Measurements from ENCODE around the gene ZFYVE16.
"Not testable (repeated sequence)": the region's sequence is repeated elsewhere in the genome, so short reads cannot be mapped to it uniquely, and the experiment has no call there.

Gene ZFYVE16

GRCh38 chr5:80409367-80409966, 1.6 kb downstream of the ZFYVE16 start:
- DNase-seq, result peak in 4 of 56 donors; percentile 1 to 11 (median 3)

DNA sequence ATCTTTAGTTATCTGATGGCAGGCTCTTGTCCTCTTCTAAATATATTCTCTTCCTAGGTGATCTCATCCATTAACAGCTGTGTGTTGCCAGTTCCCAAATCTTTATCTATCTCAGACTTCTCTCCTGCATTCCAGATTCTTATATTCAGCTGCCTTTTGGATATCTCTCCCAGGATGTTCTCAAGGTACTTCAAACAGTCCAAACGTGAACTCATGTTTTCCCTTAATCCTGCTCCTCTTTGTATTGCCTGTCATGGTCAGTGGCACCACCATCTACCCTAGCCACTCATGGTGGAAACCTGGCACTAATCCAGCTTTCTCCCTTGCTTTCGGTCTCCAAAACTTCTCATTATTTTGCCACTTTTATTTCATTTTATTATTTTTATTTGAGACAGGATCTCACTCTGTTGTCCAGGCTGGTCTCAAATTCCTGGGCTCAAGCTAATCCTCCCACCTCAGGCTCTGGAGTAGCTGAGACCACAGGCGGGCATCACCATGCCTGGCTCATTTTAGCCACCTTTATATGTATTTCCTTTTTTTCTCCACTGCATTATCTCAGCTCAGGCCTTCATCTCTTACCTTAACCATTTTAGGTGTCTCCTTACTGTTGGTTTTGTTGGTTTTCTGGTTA, 3.8 kb downstream of the ZFYVE16 start:
- no peak for DNase-seq

DNA sequence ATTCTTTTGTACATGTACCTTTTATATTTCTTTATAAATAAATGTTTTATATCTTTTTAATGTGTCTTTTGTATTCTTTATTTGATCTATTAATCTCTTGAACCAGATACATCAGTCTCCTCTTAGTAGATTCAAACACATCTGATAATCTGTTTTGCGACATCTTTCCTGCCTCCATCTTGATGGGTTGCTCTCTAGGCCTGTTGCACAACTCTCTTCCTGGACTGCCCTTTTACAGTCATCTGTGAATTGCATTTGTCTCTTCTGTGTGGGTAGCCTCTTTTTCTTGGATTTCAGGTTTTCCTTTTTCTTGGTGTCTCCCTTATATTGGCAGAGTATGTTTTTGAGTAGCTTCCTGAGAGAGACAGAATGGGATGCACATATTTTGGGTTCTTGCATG, 6.2 kb downstream of the ZFYVE16 start:
- no peak for DNase-seq

GRCh38 chr5:80417973-80418372, 10.1 kb downstream of the ZFYVE16 start:
- DNase-seq, result no peak

DNA sequence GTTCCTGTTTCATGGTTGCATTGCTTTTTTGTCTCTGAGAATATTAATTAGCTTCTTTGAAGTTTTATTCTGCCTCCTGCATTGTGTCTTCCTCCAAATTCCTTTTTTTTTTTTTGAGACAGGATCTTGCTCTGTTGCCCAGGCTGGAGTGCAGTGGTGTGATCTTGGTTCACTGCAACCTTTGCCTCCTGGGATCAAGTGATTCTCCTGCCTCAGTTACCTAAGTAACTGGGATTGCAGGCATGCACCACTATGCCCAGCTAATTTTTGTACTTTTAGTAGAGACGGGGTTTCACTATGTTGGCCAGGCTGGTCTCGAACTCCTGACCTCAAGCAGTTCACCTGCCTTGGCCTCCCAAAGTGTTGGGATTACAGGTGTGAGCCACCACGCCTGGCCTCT, 16.5 kb downstream of the ZFYVE16 start:
- not testable (repeated sequence) for DNase-seq

DNA sequence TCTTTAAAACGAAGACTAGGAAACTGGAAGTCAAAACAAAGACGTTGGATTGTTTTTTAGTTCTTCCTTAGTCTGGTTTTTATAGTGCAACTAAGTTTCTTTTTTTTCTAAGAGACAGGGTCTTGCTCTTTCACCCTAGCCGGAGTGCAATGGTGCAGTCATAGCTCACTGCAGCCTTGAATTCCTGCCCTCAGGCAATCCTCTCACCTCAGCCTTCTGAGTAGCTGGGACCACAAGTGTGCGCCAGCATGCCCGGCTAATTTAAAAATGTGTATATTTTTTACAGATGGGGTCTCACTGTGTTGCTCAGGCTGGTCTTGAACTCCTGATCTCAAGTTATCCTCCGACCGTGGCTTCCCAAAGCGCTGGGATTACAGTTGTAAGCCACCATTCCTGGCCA, 27.6 kb downstream of the ZFYVE16 start:
- no peak for DNase-seq

DNA sequence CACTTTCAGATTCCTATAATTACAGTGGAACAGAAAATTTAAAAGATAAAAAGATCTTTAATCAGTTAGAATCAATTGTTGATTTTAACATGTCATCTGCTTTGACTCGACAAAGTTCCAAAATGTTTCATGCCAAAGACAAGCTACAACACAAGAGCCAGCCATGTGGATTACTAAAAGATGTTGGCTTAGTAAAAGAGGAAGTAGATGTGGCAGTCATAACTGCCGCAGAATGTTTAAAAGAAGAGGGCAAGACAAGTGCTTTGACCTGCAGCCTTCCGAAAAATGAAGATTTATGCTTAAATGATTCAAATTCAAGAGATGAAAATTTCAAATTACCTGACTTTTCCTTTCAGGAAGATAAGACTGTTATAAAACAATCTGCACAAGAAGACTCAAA, 29.5 kb downstream of the ZFYVE16 start:
- DNase-seq, result no peak

GRCh38 chr5:80438739-80439138, 30.9 kb downstream of the ZFYVE16 start:
- DNase-seq, result no peak

DNA sequence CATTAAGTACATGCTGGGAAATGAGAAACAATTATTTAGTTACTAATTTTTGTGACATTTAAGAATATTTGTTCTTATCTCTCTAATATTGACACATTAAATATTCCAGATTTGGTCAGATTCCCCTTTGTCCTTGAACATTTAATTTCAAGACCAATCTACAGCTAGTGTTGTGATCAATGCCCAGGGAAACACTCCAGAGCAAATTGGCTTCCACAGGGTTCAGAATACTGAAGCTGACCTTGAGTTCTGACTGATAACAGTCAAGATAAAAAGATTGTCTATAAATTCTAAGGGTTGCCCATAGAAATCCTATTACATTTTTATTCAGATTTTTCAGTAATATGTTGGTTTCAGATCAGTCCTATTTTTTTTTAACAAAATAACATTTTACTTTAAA, 31.3 kb downstream of the ZFYVE16 start:
- no peak for DNase-seq

GRCh38 chr5:80442742-80443141, 34.9 kb downstream of the ZFYVE16 start:
- DNase-seq, result peak in 1 of 56 donors; percentile 2

- no peak for DNase-seq
These were observed 45.5 kb downstream of the ZFYVE16 start for GRCh38 chr5:80453366-80453765.

DNA sequence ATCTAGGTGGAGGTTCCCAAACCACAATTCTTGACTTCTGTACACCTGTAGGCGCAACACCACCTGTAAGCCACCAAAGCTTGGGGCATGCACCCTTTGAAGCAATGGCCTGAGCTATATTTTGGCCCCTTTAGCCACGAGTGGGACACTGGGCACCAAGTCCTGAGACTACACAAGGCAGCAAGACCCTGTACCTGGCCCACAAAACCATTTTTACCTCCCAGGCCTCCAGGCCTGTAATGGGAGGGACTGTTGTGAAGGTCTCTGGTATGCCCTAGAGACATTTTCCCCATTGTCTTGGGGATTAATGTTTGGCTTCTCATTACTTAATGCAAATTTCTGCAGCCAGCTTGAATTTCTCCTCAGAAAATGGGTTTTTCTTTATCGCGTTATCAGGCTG, 55.4 kb downstream of the ZFYVE16 start:
- DNase-seq, result no peak

DNA sequence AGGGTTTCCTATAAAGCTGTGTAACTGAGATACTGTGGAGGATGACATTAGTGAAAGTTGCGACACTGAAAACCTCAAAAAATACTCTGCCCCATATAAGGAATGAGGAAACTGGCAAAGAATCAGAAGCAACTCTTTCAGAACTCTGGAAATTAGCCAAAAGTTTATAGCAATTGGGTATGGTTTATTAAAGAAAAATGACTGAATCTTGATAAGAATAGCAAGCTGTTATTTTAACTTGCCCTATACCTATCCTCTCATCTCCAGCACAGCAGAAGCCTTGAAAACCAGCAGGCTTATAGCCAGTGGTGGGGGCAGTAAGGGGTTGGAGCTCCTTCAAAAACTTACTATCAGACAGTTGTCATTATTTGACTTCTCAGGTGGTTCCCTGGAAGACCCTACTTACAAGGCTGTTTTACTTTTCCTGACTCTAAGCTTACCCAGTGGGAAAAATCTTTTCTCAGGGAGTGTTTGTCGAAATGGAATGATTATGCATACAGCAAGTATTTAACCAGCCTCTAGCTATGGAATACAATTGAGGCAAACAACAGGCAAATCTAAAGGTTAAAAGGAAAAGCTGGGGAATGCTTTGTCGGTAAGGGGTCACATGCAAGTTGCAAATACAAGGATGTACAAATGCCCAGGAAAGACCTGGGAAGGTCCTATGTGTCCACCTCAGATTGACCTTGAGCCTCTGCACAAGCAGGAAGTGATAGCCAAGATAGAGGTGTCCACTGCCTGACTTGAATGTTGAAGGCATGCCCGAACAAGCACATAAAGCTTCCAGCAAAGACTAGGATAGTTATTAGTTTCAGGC, 59.0 kb downstream of the ZFYVE16 start:
- DNase-seq, result no peak

DNA sequence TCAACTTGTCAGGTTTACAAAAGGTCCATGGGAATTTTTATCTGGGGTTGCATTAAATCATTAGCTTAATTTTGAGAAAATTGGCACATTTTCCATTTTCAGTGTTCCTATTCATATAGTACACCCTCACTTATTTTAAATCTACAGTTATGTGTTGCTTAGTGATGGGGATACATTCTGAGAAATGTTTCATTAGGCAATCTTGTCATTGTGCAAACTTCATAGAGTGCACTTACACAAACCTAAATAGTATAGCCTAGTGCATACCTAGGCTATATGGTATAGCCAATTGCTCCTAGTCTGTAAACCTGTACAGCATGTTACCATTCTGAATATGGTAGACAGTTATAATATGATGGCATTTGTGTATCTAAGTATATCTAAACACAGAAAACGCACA, 60.3 kb downstream of the ZFYVE16 start:
- DNase-seq, result no peak

DNA sequence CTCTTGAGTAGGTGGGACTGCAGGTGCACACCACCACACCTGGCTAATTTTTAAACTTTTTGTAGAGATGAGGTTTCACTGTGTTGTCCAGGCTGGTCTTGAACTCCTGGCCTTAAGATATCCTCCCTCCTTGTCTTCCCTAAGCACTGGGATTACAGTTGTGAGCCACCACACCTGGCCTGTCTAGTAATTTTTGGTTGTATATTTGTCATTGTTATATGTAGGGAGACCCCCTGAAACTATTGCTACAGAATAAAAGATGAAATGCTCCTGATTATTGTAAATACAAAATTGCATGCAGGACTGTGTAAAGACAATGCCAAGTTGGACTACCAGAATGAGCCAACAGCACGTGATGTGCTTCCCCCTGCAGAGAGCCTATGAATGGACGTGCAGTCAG, 62.8 kb downstream of the ZFYVE16 start:
- not testable (repeated sequence) for DNase-seq

DNA sequence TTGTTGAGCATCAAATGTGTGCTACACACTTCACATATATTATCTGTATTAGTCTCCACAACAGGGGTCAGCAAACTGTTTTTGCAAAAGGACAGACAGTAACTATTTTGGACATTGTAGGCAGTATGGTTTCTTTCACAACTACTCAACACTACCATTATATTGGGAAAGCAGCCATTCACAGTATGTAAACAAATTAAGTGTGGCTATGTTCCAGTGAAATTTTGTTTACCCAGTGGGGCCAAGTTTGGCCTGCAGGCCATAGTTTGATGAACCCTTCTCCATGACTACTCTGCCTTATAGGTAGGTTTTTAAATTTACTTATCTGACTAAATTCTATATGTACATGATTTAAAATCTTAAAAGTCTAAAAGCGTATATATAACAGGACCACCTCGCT, 67.1 kb downstream of the ZFYVE16 start:
- no peak for DNase-seq

DNA sequence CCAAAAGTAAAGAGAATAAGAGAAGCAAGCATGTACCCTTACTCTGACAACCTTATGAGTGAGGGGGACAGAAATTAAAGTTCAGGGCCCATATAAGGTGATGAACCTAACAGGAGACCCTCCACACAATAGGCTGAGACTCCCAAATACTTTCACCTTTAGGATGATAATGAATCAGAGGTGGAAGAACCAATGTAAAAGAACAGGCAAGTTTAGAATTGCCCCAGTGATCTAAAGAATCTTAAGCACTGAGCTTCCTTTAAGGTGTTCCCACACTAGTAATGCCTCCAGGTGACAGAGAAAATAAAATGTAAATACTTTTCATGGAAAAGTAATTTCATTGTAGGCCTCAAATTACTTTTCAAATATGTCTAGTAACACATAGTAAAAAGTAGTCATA, 71.8 kb downstream of the ZFYVE16 start:
- no peak for DNase-seq

DNA sequence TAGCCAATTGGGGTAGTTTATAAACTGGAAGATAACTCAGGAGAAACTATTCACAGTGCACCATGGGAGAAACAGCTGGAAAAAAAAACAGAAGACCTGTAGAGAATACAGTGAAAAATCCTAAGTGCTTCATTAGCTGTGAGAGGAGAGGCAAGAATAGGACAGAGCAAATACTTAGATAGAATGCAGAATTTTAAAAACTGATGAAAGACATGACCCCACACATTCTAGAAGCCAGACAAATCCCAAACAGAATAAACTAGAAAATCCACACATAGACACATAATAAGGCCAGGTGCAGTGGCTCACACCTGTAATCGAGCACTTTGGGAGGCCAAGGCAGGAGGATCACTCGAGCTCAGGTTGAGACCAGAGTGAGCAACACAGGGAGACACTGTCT, 72.5 kb downstream of the ZFYVE16 start:
- no peak for DNase-seq

DNA sequence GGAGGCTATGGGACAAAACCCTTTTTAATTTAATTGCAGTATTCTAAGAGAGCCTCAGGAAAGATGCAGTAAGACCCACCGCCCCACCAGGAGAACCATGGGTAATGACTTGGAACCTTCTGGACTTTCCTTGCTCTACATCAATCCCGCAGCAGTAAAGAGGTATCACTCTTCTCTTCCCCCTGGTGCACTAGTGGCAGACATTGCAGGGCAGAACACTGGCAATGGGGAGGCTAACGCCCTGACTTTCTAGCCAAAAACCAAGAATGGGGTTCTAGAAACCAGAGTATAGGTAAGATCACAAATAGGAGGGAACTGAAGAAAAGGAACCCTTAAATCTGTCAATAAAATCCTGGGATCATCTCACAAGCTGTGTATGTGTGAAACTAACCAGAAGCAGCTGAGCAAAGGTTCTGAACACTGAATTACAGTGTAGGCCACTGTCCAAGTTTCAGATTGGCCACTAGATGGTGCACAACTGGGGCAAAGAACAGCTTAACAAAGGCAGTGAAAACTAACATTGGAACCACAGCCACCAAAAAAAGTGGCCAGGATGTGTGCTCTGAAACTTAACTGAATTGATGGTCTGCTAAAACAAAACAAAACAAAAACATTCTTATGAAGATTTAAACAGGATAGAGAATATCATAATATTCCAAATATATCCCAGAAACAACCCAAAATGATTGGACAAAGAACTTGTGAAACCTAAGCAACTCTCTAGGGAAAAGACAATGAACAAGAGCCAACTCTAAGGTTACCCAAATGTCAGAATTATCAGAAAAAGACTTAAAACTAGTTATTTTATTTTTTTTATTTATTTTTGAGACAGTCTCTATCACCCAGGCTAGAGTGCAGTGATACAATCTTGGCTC, 73.4 kb downstream of the ZFYVE16 start:
- peak in 6 of 56 donors; percentile 0 to 29 (median 6) for DNase-seq

DNA sequence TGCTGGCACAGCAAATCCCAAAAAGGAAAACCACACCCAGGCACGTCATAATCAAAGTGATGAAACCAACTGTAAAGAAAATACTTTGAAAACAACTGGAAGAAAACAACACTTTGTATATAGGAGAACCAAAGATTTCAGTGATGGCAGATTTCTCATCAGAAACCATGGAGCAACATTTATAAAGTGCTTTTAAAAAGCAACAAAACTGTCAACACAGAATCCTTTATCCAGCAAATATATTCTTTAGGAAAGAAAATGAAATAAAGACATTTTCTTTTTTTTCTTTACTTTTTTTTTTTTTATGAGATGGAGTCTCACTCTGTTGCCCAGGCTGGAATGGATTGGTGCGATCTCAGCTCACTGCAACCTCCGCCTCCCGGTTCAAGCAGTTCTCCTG, 74.7 kb downstream of the ZFYVE16 start:
- no peak for DNase-seq

GRCh38 chr5:80483636-80484232, 75.9 kb downstream of the ZFYVE16 start:
- DNase-seq, result no peak
